Endothelial cell of umbilical vein (primary cell): ENCODE data around the gene ABCG2. TPM values are rescaled to one million over a fixed set of nuclear protein-coding genes. Genes with fewer than 3 reads are reported as not detected.

Experiments
- BruUV-seq: library from RNA; stranded (reverse); fragments of 400-500 nt; replicated peaks from 2 replicates; lab custom pipeline; 2021; lab: Mats Ljungman, UMichigan
- CTCF ChIA-PET: fragments of 300-600, 350-600 bp; sonication (Branson Sonifier 250); formaldehyde crosslinking; loops from one replicate; lab custom pipeline; 2021; ENCODE audit warnings: antibody characterized with exemption, inconsistent platforms; lab: Charles Lee
- POLR2A ChIA-PET: fragments of 300-600, 350-600 bp; sonication (Branson Sonifier 250); formaldehyde crosslinking; loops from one replicate; lab custom pipeline; 2021; ENCODE audit warnings: antibody characterized with exemption, inconsistent platforms; lab: Charles Lee
- DNase-seq: peaks from one replicate; pipeline ENCODE4 v3.0.0-alpha.2; 2011; ENCODE audit warnings: low read depth, low spot score
- FAIRE-seq: peaks from 2 replicates; lab custom pipeline; 2011; peaks lifted over from hg19 to GRCh38; lab: Jason Lieb, UNC
- H2AFZ ChIP-seq: 2 replicates; pipeline ENCODE4 v1.6.0; 2012; ENCODE audit warnings: low read depth, low read length, control low read depth, inconsistent platforms
- H3K27ac ChIP-seq: 2 replicates; pipeline ENCODE4 v1.5.1; 2011; ENCODE audit warnings: low read depth, mild to moderate bottlenecking, control low read depth, low read length, moderate library complexity; ENCODE audit not compliant: insufficient read depth
- H3K27me3 ChIP-seq, 2 experiments: 2 replicates each; pipeline versions ENCODE4 v1.6.0 to v1.6.1; 2011; ENCODE audit warnings: low read length in 2 of 2, mixed read lengths in 1 of 2; ENCODE audit not compliant: control insufficient read depth in 2 of 2, insufficient read depth in 2 of 2
- H3K36me3 ChIP-seq, 2 experiments: 2 replicates in 1 of 2; 3 replicates in 1 of 2; pipeline ENCODE4 v1.5.1; 2011; ENCODE audit warnings: low read length in 2 of 2, mild to moderate bottlenecking in 1 of 2, moderate library complexity in 1 of 2; ENCODE audit not compliant: control insufficient read depth in 2 of 2, insufficient read depth in 2 of 2; ENCODE audit errors: extremely low read depth in 1 of 2
- H3K4me1 ChIP-seq: 3 replicates; pipeline ENCODE4 v1.5.1; 2011; ENCODE audit warnings: mild to moderate bottlenecking, low read length; ENCODE audit not compliant: control insufficient read depth, insufficient read depth; ENCODE audit errors: extremely low read depth
- H3K4me2 ChIP-seq: 2 replicates; pipeline ENCODE4 v1.6.1; 2011; ENCODE audit warnings: low read length, control low read depth, mixed read lengths; ENCODE audit not compliant: insufficient read depth
- H3K4me3 ChIP-seq, 3 experiments: fragments of 200-600 bp in 1 of 3; sonication (generic), shearing (Covaris generic) in 1 of 3; replicated peaks in 1 of 3; 2 replicates each; pipeline ENCODE4 v1.5.1; 2011 to 2016; ENCODE audit warnings: control low read depth in 3 of 3, low read length in 3 of 3, mild to moderate bottlenecking in 2 of 3, inconsistent platforms in 1 of 3, low read depth in 1 of 3, moderate library complexity in 1 of 3; ENCODE audit not compliant: insufficient read depth in 1 of 3
- H3K79me2 ChIP-seq: 2 replicates; pipeline ENCODE4 v1.6.0; 2012; ENCODE audit warnings: low read length, inconsistent platforms; ENCODE audit not compliant: control insufficient read depth, insufficient read depth
- H3K9ac ChIP-seq: replicated peaks from 2 replicates; pipeline ENCODE3; 2011; ENCODE audit warnings: low read length, control low read depth; ENCODE audit not compliant: insufficient read depth; ENCODE audit errors: extremely low read depth
- H3K9me1 ChIP-seq: replicated peaks from 3 replicates; pipeline ENCODE4 v1.6.0; 2011; ENCODE audit warnings: mild to moderate bottlenecking, low read length; ENCODE audit not compliant: control insufficient read depth, insufficient read depth; ENCODE audit errors: extremely low read depth
- H3K9me3 ChIP-seq: replicated peaks from 2 replicates; pipeline ENCODE4 v1.5.1; 2012; ENCODE audit warnings: low read length, inconsistent platforms; ENCODE audit not compliant: control insufficient read depth, insufficient read depth
- H4K20me1 ChIP-seq: replicated peaks from 2 replicates; pipeline ENCODE3; 2011; ENCODE audit warnings: mild to moderate bottlenecking, low read length; ENCODE audit not compliant: control insufficient read depth, insufficient read depth; ENCODE audit errors: extremely low read depth
- EZH2 ChIP-seq: IDR thresholded peaks from 2 replicates; pipeline ENCODE4 v1.6.1; 2012; ENCODE audit warnings: borderline replicate concordance, low read depth, mild to moderate bottlenecking, moderate library complexity, low read length, inconsistent platforms; ENCODE audit not compliant: severe bottlenecking
- FOS ChIP-seq: IDR thresholded peaks from 2 replicates; pipeline ENCODE4 v1.6.1; 2011; ENCODE audit warnings: mild to moderate bottlenecking, low read length, moderate library complexity, borderline replicate concordance; ENCODE audit not compliant: insufficient read depth
- JUN ChIP-seq: IDR thresholded peaks from 2 replicates; pipeline ENCODE4 v1.6.1; 2011; ENCODE audit warnings: borderline replicate concordance, low read depth; ENCODE audit not compliant: insufficient read length, insufficient read depth
- MYC ChIP-seq: IDR thresholded peaks from one replicate; pipeline ENCODE4 v1.6.1; 2011; ENCODE audit warnings: mild to moderate bottlenecking, low read depth, low read length
- POLR2A ChIP-seq: IDR thresholded peaks from 2 replicates; pipeline ENCODE4 v1.6.1; 2012; ENCODE audit warnings: low read depth, mild to moderate bottlenecking, control low read depth, low read length
- dilution Hi-C: fragments of 300-500 bp; cut with MboI; formaldehyde crosslinking; loops from one replicate; pipeline ENCODE4 v1.15.0; 2019; ENCODE audit warnings: low sequenced_read_pairs; ENCODE audit not compliant: extremely low pct_ligation_motif_present
- intact Hi-C: fragments of 100-400 bp; cut with micrococcal nuclease; formaldehyde crosslinking; loops from one replicate; pipeline ENCODE4 v1.10.0; 2022
- polyA plus RNA-seq, 4 experiments: library from polyadenylated mRNA; depleted of rRNA in 3 of 4; stranded (reverse) in 3 of 4; unstranded in 1 of 4; fragments of >200 nt; gene quantifications; 2 replicates each; pipeline versions ENCODE4 v1.2.1 to v1.2.3, GENCODE V29; 2011 to 2012; ENCODE audit warnings: missing spikeins in 1 of 4
- total RNA-seq: library from RNA; stranded (reverse); gene quantifications from 2 replicates; pipeline ENCODE4 v1.2.3, GENCODE V29; 2021
- TF ChIP-seq, protein P1 (sequence below): IDR thresholded peaks from 2 replicates; pipeline ENCODE4 v1.6.1; 2011; ENCODE audit not compliant: insufficient read depth, insufficient read length
- TF ChIP-seq, protein P2 (sequence below), 2 donors: IDR thresholded peaks; 1 replicate in 1 of 2; 2 replicates in 1 of 2; pipeline ENCODE4 v1.5.1; 2011; ENCODE audit warnings: low read length in 2 of 2, mild to moderate bottlenecking in 2 of 2, moderate library complexity in 2 of 2, control low read depth in 1 of 2, inconsistent platforms in 1 of 2, low read depth in 1 of 2; ENCODE audit not compliant: insufficient read depth in 1 of 2; ENCODE audit errors: extremely low read depth in 1 of 2

The ABCG2 gene
- total and polyA plus RNA-seq, 2 donors (not counting 3 experiments of a cell fraction or from before 2014, with no cell fraction given), result 3.4 to 5.0 TPM

DNA sequence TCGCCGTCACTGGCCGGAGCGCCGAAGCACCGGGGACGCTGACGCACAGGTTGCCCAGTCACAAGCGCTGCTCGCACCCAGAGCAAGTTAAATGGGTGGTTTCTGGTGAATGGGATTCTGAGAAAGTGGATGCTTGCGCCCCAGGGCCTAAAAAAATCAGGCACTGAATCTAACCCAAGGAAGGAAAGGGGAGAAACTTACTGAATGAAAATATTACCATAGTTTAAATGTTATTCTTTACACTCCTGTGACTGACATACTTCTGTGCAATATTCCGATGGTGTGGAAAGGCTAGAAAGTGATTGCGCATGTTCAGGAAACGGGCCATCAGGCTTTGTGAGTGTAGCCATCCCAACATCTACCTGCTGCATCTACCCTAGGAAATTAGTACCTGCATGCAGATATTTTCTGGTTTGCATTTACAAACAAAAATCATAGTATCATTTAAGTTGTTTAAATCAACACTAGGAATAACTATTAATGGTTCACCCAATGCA, 838 bp upstream of the ABCG2 start:
- Histone ChIP-seq H3K4me2 (peak overlapping the region; percentile 62), H3K4me1 (peaks cover 12% of the 10 kb centered on the region), H3K9me1 (no peaks in the 10 kb centered on the region), H2AFZ (peak overlapping the region; percentile 99), H3K27me3 (no peaks in the 10 kb centered on the region), H3K9ac (peak overlapping the region; percentile 51), H3K36me3 (no peaks in the 10 kb centered on the region), H4K20me1 (no peaks in the 10 kb centered on the region), H3K79me2 (no peaks in the 10 kb centered on the region), H3K4me3 (peak overlapping the region in 2 of 3 experiments; percentile 52 to 74), H3K27ac (no peak overlapping the region), H3K9me3 (no peaks in the 10 kb centered on the region)
- intact Hi-C loops (loop anchor here (2.0 to 5.0 kb wide), 3 partner anchors 46 to 92 kb away; no protein-coding TSS in a partner anchor), dilution Hi-C loops (no loop called here)
- TF ChIP-seq EZH2 (no peak), POLR2A (no peak), MYC (no peak), FOS (no peak), JUN (no peak)
- TF ChIP-seq, protein P1, sequence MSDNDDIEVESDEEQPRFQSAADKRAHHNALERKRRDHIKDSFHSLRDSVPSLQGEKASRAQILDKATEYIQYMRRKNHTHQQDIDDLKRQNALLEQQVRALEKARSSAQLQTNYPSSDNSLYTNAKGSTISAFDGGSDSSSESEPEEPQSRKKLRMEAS, result no peak
- TF ChIP-seq, protein P2, sequence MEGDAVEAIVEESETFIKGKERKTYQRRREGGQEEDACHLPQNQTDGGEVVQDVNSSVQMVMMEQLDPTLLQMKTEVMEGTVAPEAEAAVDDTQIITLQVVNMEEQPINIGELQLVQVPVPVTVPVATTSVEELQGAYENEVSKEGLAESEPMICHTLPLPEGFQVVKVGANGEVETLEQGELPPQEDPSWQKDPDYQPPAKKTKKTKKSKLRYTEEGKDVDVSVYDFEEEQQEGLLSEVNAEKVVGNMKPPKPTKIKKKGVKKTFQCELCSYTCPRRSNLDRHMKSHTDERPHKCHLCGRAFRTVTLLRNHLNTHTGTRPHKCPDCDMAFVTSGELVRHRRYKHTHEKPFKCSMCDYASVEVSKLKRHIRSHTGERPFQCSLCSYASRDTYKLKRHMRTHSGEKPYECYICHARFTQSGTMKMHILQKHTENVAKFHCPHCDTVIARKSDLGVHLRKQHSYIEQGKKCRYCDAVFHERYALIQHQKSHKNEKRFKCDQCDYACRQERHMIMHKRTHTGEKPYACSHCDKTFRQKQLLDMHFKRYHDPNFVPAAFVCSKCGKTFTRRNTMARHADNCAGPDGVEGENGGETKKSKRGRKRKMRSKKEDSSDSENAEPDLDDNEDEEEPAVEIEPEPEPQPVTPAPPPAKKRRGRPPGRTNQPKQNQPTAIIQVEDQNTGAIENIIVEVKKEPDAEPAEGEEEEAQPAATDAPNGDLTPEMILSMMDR (IDR thresholded peaks at IDR 0.05; ENCODE audit: extremely low read depth in 1 of 2, insufficient read depth in 1 of 2, low read depth in 1 of 2, low read length in 2 of 2), result no peak
- DNase-seq (no peak), FAIRE-seq (peak; percentile 68)
- no TSS peak for BruUV-seq
- ChIA-PET CTCF (interaction anchor here (1.0 to 2.0 kb wide), 4 partner anchors 10 to 356 kb away, joined by 3 to 5 read pairs (median 4); no protein-coding TSS in a partner anchor), POLR2A (no interaction called here)
